GM19372 (cell line): ENCODE measurements around the gene ETV3.
"Not testable (repeated sequence)": the region's sequence is repeated elsewhere in the genome, so short reads cannot be mapped to it uniquely, and the experiment has no call there.

ENCODE experiments used
- ATAC-seq: cut with Tn5 transposase; IDR thresholded peaks from one replicate; pipeline ENCODE4 v1.9.1; 2021; ENCODE audit warnings: mild to moderate bottlenecking, low read depth, moderate library complexity; ENCODE audit not compliant: unreplicated experiment

ETV3 gene

DNA sequence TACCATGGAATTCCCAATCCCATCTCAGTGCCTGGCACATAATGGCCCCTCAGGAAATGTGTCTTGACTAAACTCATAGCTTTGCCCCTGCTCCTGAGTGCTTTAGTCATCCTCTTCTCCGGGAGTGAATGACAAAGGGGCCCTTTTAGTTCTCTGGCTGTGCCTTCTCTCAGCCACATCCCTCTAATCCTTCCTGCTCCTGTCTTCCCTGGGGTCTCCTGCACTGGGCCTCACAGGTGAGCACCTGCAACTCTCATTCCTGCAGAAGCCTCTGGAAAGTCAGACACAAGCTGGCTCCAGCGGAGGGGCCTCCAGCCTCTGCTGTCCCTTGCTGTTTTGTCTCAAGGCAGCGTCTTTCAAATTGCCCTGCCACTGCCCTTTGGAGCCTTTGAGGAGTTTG lies 24.6 kb downstream of the ETV3 start:
- no peak for ATAC-seq

DNA sequence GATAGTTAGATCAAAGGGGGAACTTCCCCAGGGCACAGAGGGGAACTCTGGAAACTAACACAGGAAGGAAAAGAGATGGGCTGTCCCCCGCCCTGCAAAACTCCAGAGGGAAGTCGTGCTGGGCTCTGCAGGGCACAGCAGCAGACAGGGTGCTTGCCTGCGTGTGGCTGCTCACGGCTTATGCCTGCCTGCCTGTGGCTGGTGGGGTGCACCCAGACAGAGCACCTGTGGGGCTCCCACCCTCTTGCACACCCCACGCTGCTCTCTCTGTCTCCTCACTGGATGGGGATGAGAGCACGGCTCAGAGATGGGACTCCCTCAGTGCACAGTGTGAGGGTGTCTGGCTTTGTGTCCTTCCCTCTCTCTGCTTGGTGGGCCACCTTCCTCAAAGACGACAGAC lies 25.1 kb downstream of the ETV3 start:
- ATAC-seq = no peak

DNA sequence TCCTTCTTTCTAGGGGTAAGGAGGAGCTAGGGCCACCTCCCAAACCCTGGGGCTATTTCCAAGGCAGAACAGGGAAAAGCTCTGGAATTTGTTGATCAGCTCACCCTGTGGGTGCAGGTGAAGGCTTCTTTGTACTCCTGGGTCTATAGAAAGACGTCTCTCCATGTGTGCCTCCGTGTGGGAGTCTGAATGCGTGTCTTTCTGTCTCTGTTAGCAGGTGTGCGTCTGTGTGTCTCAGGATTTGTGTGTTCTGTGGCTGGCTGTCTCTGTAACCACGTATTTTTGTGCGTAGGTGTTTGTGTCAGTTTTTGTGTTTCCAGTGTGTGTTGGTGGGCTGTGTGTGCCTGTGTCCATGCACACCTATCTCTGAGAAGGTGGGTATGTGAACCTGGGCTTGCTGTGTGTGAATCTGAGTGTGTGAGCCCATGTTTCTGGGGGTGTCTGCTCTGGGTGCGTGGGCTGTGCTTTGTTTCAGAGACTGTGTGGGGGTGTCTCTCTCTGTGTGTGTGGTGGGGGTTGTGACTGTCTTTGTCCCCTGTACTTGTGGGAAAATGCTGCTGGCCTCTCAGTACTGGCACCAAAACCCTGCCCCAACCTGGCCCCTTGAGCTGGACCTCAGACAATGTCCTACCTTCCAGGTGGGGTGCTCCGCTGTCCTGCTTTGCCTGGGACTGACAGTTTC lies 25.9 kb downstream of the ETV3 start:
- no peak for ATAC-seq

DNA sequence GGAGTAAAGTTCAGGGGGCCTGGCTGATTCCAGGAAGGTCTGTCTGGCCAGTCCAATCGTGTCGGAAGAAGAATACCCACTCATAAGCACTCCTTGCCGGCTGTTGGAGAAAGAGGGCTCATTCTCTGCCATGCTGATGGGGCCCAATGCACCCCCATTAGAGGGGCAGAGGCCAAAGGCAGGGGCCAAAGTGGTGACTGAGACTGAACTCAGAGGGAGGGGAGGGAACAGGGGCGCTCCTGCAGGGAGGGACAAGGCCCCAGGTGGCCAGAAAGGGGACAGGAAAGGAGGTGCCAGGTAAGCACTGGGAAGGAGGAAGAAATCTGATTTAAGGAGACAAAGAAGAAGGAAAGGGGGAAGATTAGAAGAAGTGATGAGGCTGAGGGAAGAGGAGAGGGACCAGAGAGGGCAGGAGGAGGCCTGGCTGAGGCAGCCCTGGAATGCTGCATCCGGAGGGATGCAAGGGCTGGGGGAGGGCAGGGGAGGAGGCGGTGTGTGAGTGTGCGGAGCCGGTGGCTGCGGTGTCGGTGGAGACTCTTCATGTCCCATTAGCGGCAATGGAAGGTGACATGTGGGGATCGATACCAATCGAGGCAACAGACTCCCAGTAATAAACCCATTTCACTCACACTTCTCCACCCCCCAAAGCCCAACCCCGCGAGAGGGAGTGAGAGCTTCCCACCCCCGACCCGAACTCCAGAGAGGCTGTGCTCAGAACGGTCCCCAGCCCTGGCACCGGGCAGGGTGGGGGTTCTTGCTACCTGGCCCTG lies 26.6 kb downstream of the ETV3 start:
- ATAC-seq = no peak

DNA sequence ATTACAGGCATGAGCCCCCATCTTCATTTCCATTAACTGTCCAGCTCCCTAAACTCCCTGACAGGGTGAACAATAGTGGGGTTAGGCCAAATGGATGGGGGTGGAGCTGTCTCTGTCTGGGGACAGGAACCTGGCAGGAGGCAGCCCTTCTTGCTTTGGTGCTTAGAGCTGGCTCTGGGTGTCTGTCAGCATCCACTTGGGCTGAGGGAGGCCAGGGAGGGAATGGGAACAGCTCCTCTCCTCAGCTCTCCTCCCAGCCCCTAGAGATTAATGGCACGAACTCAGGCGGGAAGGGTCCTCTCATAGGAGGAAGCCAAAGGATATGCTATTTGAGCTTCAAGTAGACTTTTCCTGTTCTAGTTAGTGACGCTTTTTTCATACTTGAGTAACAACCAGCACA lies 27.5 kb downstream of the ETV3 start:
- no peak for ATAC-seq

DNA sequence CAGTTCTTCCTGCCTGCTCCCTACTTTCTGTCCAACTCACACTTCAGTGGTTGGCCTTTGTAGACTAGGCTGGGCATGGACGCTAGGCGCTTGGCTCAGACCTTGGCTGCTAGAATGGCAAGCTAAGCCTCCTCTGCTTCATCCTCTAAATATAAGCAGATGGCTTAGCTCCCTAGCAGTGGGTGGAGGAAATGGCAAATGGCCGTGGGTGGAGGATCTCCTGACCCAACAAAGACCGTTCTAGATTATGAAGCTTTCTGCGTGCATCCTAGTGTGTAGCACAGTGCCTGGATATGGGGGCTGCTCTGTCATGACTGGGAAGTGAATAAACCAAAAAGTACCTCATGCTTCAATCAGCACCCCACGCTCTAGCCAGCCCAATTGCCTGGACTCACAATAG lies 28.2 kb downstream of the ETV3 start:
- no peak for ATAC-seq

DNA sequence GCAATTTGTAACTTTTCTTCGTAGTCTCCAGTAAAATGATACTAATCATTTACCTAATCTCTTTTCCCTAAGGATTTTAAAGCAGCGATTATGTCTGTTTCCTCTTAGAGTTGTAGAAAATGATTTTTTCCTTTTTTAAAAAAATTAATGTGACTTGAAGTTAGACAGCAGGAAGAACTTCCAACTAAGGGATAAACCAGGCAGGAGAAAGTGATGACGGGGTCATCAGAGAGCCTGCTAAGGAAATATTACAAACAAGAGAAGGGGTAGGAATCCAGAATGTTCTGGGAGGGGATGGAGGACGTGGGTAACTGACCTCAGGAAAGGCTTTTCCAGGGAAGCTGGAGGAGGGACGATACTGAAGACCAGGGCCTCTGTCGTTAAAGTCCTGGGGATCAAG lies 29.7 kb downstream of the ETV3 start:
- ATAC-seq = no peak

DNA sequence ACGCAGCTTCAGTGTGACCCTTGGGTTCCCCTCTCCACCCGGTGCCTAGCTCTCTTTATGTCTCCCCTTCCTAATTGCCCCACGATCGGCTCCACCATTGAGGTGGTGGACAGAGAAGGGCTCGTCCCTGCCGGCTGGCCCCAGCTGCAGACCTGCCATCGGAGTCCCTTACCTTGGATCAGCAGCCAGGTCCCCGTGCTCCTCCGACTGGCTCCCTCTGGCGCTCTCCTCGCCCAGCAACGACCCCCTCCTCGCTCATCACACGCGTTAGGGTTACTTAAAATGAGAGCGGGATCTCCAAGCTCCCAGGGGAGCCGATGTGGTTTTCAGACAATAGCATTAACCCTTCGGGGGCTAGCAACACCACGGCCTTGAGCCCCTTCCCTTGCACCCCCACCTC lies 30.5 kb downstream of the ETV3 start:
- no peak for ATAC-seq

DNA sequence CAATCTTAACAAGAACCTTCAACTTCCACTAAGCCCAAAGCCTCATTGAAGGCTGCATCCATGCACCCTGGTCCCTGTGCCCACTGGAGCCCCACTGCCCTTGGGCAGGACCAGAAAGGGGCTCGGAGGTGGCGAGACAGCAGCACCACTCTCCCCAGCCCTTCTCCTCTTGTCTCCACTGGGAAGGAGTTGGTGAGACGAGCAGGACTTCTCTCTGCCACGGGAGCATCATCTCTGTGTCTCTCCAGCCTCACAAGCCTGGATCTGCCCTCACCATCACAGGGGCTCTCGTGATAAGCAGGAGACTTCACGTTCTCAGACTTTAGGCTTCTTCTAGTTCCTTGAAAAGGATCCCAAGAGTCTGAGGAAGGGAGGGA lies 31.4 kb downstream of the ETV3 start:
- no peak for ATAC-seq

DNA sequence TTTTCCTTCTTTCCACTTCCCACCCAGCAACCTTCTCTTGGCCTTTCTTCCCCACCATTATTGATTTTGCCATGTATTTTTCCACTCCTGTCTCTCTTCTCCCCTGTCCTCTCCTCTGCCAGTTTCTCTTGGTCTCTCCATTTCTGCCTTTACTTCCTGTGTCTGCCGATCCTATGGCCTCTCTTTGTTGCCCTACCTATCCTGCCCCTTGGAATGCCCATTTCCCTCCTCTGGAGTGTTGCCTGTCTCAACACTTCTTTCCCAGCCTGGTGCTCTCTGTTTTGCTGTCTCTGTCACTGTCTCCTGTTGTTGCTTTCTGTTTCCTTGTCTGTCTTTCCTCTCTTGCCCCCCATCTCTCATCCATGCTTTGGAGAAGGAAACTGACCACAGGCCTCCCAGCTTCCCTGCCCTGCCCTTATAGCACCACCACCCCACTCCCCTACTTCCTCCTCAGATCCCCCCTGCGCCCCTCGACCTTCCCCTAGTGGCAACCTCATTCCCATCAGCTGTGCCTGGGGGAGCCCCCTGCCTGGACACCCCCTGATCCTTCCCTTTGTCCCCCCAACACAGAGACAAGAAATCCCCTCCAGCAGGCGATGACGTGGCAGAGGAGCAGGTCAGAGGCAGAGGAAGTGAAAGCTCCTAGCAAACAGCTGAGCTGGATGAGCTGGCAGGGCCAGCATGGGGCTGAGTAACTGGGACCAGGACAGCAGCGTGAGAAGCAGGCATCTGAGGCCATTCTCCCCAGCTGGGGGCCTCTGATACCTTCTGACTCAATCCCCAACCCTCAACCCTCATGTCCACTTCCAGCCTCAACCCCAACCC lies 32.0 kb downstream of the ETV3 start:
- ATAC-seq = no peak

DNA sequence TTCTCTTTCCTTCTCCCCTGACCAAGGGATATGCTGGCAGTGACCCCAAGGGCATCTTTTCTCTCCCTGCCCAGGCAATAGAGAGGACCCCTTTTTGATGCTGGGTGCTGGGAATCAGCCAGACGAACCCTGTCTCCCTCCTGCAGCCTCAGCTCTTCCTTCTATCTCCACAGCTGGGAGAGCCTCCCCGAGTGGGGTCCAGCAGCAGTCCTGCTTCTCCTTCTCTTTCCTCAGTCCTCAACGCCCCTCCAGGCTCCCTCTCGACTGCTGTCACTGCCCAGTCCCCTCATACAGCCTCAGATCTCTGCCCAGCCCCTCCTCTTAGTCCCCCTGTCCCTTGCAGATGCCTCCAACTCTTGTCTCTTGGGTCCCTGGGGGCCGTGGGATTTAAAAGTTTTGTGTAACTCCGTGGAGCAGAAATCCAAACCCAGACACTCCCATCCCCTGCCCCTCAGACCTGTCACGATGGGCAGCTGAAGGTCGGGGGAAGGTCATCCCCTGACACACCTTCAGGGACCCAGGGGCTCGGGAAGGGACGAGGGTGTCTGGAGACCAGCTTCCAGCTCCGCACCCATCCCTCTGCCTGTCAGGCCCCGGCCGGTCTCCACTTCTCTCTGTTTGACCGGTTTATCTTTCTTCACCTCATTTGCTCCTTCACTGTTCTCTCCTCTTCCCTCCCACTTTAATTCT lies 32.8 kb downstream of the ETV3 start:
- ATAC-seq = no peak

DNA sequence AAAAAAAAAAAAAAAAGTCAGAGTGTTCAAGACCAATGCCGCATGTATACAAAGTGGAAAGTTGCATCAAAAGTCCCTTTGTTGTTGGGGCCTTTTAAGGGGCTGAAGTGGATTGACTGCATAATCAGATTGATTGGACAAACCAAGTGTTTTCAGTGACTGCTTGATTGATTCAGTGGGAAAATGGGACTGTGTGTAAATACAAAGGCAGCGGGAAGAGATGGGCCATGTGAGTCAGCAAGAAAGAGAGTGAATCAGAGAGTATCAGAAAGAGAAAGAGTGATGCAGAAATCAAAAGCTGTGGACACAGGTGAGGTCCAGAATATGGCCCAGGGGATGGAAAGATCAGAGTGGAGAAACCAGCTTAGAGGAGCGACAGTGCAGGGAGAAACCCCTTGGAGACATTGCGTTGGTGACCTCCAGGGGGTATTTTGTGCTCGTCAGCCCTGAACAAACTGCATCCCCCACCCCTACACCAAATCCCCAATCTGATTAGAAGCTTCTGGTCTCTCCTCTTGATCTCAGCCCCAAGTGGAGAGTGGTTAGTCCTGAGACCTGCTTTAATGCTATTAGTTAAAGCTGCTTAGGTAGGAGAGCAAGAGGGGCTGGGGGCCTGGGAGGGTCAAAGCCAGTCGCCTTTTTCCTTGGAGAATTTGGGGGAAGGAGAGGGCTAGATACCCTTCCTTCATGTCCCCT lies 33.4 kb downstream of the ETV3 start:
- no peak for ATAC-seq

DNA sequence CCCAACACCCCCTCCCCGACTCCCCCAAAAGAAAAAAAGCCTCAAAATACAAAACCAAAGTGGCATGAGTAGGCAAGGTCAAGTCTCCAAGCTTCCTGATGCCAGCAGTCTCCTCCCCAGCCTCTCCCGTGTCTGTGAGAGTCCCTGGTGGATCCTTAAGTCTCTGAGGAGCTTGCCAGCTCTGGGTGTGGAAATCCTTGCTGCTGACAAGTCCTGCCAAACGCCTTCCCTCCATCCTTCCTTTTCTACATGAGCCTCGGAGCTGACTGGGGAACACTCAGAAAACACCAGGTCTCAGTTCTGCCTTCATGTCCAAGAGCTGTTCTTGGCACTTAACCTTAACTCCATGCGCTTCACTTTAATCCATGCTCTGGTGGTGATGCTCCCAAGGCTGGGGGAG lies 34.9 kb downstream of the ETV3 start:
- ATAC-seq = no peak

DNA sequence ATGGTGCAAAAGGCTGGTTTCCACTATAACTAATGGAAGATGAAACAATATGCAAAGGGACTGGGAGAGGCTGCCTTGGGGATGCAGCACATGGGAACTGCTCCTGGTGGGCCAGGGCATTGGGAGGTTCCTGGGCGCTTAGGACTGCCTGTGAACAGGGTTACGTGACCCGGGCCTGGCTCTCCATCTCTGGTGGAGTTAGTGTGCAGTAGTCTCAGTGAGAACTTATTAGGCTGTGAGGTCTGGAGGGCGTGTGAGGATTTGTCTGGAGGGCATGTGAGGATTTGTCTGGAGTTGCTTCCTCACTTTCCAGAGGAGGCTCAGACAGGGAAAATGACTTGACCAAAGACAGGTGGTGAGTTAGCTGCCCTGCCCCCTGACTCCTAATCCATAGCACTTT lies 37.0 kb downstream of the ETV3 start:
- ATAC-seq = no peak

DNA sequence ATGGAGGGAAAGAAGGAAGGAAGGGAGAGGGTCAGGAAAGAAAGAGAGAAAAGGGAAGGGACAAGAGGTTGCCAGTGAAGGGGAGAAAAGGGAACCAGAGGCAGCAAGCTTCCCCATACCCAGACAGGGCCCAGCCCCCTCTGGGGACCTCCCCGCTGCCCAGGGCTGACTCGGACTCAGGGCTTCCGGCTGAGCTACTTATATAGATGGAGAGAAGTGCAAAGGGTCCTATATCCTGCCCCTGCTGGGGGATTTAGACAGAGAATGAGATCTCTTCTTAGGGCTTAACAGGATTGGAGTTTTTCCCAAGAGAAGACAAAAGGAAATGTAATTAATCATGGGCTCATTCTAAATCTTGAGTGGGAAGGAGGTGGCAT lies 38.6 kb downstream of the ETV3 start, which contains the start of gene ETV3L:
Gene ETV3L (minus strand): TSS at position 176 of the 377 bp plus-strand sequence. CDS start 285 bp downstream, outside the sequence.
- no peak for ATAC-seq

DNA sequence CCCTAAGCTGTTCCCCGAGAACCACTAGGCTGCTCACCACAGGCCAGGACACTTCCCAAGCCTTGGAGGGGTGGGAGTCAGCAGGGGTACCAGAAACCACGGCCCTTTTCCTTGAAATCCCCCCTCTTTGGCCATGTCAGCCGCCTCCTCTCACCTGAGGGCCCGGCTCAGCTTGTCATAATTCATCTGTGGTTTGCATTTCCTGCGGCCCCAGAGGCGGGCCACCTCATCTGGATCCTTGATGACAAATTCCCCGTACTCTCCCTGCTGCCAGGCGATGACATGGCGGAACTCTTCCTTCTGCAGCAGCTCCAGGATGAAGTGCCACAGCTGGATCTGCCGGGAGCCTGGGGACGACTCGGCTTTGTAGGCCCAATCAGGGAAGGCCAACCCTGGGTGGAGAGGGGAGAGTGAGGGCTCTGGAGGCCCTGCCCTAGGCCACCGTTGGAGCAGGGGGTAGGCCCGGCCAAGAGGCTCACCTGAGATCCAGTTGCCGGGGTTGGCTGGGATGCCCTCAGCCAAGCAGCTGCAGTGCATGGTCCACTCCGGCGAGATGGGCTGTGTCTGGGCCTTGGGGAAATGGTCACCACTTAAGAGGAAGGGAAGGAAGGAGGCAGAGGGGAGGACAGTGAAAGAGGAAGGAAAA lies 39.1 kb downstream of the ETV3 start:
- ATAC-seq = not testable (repeated sequence)

DNA sequence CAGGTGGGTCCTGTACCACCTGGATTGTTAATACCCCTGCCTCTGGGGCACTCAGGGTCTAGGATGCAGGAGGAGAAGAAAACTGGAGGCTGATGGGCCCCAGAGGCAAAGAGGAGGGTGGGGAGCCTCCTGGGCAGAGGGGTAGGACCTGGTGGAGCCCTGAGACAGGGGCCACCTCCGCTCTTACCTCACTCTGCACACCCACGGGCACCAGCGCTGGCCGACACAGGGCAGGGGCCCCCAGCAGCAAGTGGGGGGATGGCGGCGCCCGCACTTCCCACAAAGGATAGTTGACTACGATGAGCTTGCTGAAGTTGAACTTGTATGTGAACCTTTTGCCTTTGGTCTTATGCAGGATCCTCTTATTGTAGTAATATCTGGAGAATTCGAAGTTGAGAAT lies 39.7 kb downstream of the ETV3 start:
- no peak for ATAC-seq

DNA sequence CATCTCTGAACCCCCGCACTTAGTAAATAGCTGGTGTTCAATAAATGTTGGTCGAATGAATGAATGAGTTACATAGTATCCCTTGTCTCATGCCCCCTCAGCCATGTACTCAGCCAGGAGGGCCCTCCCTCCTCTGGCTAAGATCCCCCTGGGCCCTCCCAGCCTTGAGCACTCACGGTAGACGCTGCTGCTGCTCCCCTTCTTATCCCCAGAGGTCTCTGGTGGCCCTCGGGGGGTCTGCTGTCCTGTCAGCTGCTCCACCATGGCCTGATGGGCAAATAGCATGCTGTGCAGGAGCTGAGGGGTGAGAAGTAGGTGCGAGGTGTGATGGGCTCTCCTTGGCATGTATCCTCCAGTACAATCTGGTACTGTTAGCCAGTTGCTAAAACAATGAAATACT lies 40.5 kb downstream of the ETV3 start:
- ATAC-seq = no peak

DNA sequence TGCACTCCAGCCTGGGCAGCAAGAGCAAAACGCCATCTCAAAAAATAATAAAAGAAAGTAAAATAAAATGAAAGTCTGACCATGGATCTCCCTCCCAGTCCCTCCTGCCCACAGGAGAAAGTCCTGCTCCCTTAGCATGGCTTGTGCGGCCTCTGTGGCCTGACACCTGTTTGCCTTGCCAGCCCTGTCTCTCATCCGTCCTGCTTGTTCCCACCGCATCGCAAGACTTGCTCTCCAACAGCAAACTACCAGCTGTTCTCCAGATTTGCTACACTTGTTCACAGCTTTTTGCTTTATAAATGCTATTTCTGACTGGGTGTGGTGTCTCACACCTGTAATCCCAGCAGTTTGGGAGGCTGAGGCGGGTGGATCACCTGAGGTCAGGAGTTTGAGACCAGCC lies 41.3 kb downstream of the ETV3 start:
- no peak for ATAC-seq

DNA sequence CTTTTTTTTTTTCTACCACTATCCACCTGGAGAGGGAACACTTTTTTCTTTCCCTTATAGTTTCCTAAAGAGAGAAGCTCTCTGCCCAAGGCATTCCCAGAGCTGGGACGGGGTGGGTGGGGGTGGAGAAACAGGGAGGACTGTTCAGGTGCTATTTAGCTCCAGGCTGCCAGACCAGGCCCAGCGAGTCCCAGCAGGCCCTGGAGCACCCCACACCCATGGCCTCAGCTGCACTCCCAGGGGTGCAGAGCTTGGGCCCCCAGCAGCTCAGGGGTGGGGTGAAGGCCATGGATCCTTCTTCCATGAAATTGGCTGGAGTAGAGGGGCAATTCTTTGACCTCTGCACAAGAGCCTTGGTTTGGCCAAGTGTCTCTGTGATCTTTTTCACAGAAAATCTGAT lies 42.6 kb downstream of the ETV3 start:
- no peak for ATAC-seq
